Measurements from ENCODE around the gene BLOC1S1. TPM values are rescaled to one million over a fixed set of nuclear protein-coding genes. Genes with fewer than 3 reads are reported as not detected.

The BLOC1S1 gene
- total RNA-seq, 4 donors from 2014 or later = 158 to 494 (median 381) TPM

GRCh38 chr12:55698965-55699364 lies 16.9 kb upstream of the BLOC1S1 start:
- Histone ChIP-seq H3K27ac (no peak overlapping the region), H3K4me1 (peaks cover 0 to 9% (median 0%) of the 10 kb centered on the region in 4 donors), H3K4me3 (no peak overlapping the region), H3K9me3 (no peaks in the 10 kb centered on the region), H3K27me3 (no peaks in the 10 kb centered on the region), H3K36me3 (no peaks in the 10 kb centered on the region)
- intact Hi-C loops (cut with DNase I; ENCODE audit: low total_unique reads) = no loop called here
- 75 to 100% methylated on average over 1 of the region's 1 CpG for WGBS, 2 donors (ENCODE audit: low coverage in 1 of 2)
- TF ChIP-seq EP300 (IDR thresholded peaks at IDR 0.05; ENCODE audit: low read depth) (no peak), POLR2AphosphoS5 (IDR thresholded peaks at IDR 0.05) (no peak), CTCF (IDR thresholded peaks at IDR 0.05) (no peak), POLR2A (IDR thresholded peaks at IDR 0.05) (no peak)
- in situ Hi-C loops (cut with MboI; ENCODE audit: low pct_ligation_motif_present in 1 of 4, low pct_unique_long_range_greater_than_20kb in 1 of 4, low sequenced_read_pairs in 3 of 4) = no loop called here
- DNase-seq = peak; percentile 3

DNA sequence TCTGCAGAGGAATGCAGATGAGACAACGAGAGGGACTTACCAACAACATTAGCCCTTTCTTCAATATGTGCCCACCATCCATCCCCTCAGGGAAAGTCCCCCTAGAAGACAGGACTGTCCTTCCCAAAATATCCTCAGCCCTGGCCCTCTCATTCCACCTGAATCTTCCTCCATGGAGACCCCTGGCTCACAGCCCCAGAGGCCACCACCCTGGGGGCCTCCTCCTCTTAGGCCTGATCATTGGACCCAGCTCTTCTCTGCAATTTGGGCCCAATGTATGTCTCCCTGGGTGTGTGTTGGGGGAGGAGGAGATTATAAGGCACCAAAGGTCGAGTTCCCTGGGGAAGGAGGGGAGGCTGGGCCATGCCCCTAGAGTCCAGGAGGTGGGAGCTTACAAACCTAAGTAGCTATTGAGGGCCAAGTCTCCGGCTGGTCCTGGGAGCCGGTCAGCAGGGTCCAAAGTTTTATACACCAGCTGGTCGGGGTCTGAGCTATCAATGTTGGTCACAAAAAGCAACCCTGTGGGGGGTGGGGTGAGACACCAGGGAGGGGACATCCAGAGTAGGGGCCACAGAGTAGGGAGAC lies 16.3 kb upstream of the BLOC1S1 start:
- DNase-seq = peak; percentile 1
- Histone ChIP-seq H3K27ac (peak overlapping the region in 1 of 4 donors; percentile 25), H3K4me3 (no peak overlapping the region), H3K27me3 (no peaks in the 10 kb centered on the region), H3K9me3 (no peaks in the 10 kb centered on the region), H3K4me1 (peaks cover 0 to 9% (median 0%) of the 10 kb centered on the region in 4 donors), H3K36me3 (no peaks in the 10 kb centered on the region)
- 63 to 72% methylated on average over 2 to 5 of the region's 5 CpGs for WGBS, 2 donors (ENCODE audit: low coverage in 1 of 2)
- in situ Hi-C loops (cut with MboI; ENCODE audit: low pct_ligation_motif_present in 1 of 4, low pct_unique_long_range_greater_than_20kb in 1 of 4, low sequenced_read_pairs in 3 of 4) (no loop called here), intact Hi-C loops (cut with DNase I; ENCODE audit: low total_unique reads) (no loop called here)
- TF ChIP-seq POLR2A (IDR thresholded peaks at IDR 0.05) (no peak), POLR2AphosphoS5 (IDR thresholded peaks at IDR 0.05) (no peak), CTCF (IDR thresholded peaks at IDR 0.05) (no peak), EP300 (IDR thresholded peaks at IDR 0.05; ENCODE audit: low read depth) (no peak)

DNA sequence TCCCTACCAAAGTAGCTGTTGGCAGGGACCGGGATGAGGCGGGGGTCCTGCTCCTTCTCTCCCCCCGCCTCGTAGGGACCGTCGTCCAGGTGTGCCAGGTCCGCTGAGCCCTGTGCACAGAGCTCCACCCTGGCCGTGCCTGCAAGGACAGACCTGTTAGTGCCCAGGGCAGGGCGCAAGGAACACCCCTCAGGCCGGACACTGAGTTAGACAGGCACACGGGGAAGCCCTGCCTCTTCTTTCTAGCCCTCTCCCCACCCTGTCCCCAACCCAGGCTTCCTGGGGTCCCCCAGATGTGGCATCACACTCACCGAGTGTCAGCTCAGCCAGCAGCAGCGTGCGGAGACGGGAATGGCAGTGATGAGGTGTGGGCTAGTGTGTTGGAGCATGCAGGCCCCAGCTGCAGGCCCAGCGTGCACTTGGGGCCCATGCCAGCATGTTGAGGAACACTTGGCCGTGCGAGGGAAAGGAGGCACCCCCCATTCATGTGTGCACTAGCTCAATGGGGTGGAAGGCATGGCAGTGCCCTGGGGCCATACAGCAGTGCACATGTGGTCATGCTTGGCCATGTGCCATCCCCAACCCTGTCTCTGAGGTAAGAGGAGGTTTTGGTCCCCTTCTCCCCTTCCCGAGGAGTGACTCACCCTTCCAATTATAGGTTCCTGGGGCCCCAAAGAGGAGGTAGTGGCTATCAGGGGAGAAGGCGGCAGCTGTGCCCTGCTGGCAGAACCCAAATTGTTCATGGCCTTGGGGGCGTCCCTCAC lies 15.4 kb upstream of the BLOC1S1 start:
- intact Hi-C loops (cut with DNase I; ENCODE audit: low total_unique reads) = no loop called here
- no peak overlapping the region for H3K4me3 ChIP-seq
- WGBS, 2 donors (ENCODE audit: low coverage in 1 of 2) = 79 to 90% methylated on average over 2 to 18 of the region's 21 CpGs
- H3K27ac ChIP-seq = peak overlapping the region in 2 of 4 donors; percentile 13 to 43
- peaks cover 0 to 9% (median 0%) of the 10 kb centered on the region in 4 donors for H3K4me1 ChIP-seq
- no peaks in the 10 kb centered on the region for H3K36me3 ChIP-seq
- TF ChIP-seq EP300 (IDR thresholded peaks at IDR 0.05; ENCODE audit: low read depth) (no peak), POLR2AphosphoS5 (IDR thresholded peaks at IDR 0.05) (no peak), POLR2A (IDR thresholded peaks at IDR 0.05) (no peak), CTCF (IDR thresholded peaks at IDR 0.05) (no peak)
- H3K9me3 ChIP-seq = no peaks in the 10 kb centered on the region
- DNase-seq = peak; percentile 3
- H3K27me3 ChIP-seq = no peaks in the 10 kb centered on the region
- in situ Hi-C loops (cut with MboI; ENCODE audit: low pct_ligation_motif_present in 1 of 4, low pct_unique_long_range_greater_than_20kb in 1 of 4, low sequenced_read_pairs in 3 of 4) = no loop called here

GRCh38 chr12:55702861-55703260 lies 13.0 kb upstream of the BLOC1S1 start:
- TF ChIP-seq EP300 (IDR thresholded peaks at IDR 0.05; ENCODE audit: low read depth) (no peak), POLR2AphosphoS5 (IDR thresholded peaks at IDR 0.05) (no peak)
- H3K36me3 ChIP-seq = no peaks in the 10 kb centered on the region
- DNase-seq = no peak
- peaks cover 0 to 17% (median 12%) of the 10 kb centered on the region in 4 donors for H3K4me1 ChIP-seq
- intact Hi-C loops (cut with DNase I; ENCODE audit: low total_unique reads) = no loop called here
- H3K27me3 ChIP-seq = peaks cover 8% of the 10 kb centered on the region
- peak overlapping the region; percentile 29 to 88 (median 83) for H3K27ac ChIP-seq
- no peaks in the 10 kb centered on the region for H3K9me3 ChIP-seq
- 81 to 100% methylated on average over 1 to 8 of the region's 8 CpGs for WGBS, 2 donors (ENCODE audit: low coverage in 1 of 2)
- in situ Hi-C loops (cut with MboI; ENCODE audit: low pct_ligation_motif_present in 1 of 4, low pct_unique_long_range_greater_than_20kb in 1 of 4, low sequenced_read_pairs in 3 of 4) = no loop called here
- no peak overlapping the region for H3K4me3 ChIP-seq

Data from transverse colon (tissue), 4 donors.